CD8-positive, alpha-beta memory T cell (primary cell): Measurements from ENCODE around the gene SPTBN4. TPM values are rescaled to one million over a fixed set of nuclear protein-coding genes. Genes with fewer than 3 reads are reported as not detected.
"Not testable (repeated sequence)": the region's sequence is repeated elsewhere in the genome, so short reads cannot be mapped to it uniquely, and the experiment has no call there.

ENCODE experiments used
- CTCF ChIA-PET: fragments of 350-600 bp; sonication (Branson Sonifier 250); formaldehyde crosslinking; loops from one replicate; lab custom pipeline; 2021; ENCODE audit warnings: antibody characterized with exemption; lab: Charles Lee
- POLR2A ChIA-PET: fragments of 350-600 bp; sonication (Branson Sonifier 250); formaldehyde crosslinking; loops from one replicate; lab custom pipeline; 2021; ENCODE audit warnings: antibody characterized with exemption; lab: Charles Lee
- DNase-seq, 5 donors: peaks; one replicate each; pipeline versions ENCODE4 v3.0.0 to v3.0.0-alpha.2; 2020 to 2022; ENCODE audit warnings: mixed read lengths in 1 of 5
- H3K27ac ChIP-seq: one replicate; pipeline ENCODE4 v1.7.0; 2013; ENCODE audit warnings: low read depth, mild to moderate bottlenecking, low read length, moderate library complexity
- H3K27me3 ChIP-seq: 2 replicates; pipeline ENCODE4 v1.7.0; 2013; ENCODE audit warnings: low read length, mild to moderate bottlenecking; ENCODE audit not compliant: insufficient read depth, poor library complexity, severe bottlenecking
- H3K36me3 ChIP-seq: 2 replicates; pipeline ENCODE4 v1.7.0; 2013; ENCODE audit warnings: mild to moderate bottlenecking, low read length, moderate library complexity; ENCODE audit not compliant: insufficient read depth
- H3K4me1 ChIP-seq: 2 replicates; pipeline ENCODE4 v1.7.0; 2013; ENCODE audit warnings: mild to moderate bottlenecking, low read length, moderate library complexity; ENCODE audit not compliant: insufficient read depth
- H3K4me3 ChIP-seq: 2 replicates; pipeline ENCODE4 v1.7.0; 2013; ENCODE audit warnings: mild to moderate bottlenecking, low read length
- H3K9me3 ChIP-seq: 2 replicates; pipeline ENCODE4 v1.7.0; 2013; ENCODE audit warnings: mild to moderate bottlenecking, low read length
- H3K27ac Mint-ChIP-seq, 8 donors: one replicate each; pipeline ENCODE4 v1.8.0; 2020 to 2021; ENCODE audit warnings: mixed read lengths in 8 of 8, mild to moderate bottlenecking in 6 of 8, inconsistent platforms in 3 of 8, moderate library complexity in 3 of 8
- H3K27me3 Mint-ChIP-seq, 2 donors: one replicate each; pipeline ENCODE4 v1.8.0; 2020 to 2021; ENCODE audit warnings: mixed read lengths in 2 of 2, mild to moderate bottlenecking in 1 of 2, moderate library complexity in 1 of 2
- H3K36me3 Mint-ChIP-seq, 3 donors: one replicate each; pipeline ENCODE4 v1.8.0; 2020 to 2021; ENCODE audit warnings: mixed read lengths in 3 of 3, inconsistent platforms in 1 of 3, mild to moderate bottlenecking in 1 of 3
- H3K4me1 Mint-ChIP-seq, 3 donors: one replicate each; pipeline ENCODE4 v1.8.0; 2020 to 2021; ENCODE audit warnings: mixed read lengths in 3 of 3, inconsistent platforms in 1 of 3, mild to moderate bottlenecking in 1 of 3
- H3K4me3 Mint-ChIP-seq, 7 donors: one replicate each; pipeline ENCODE4 v1.8.0; 2020 to 2021; ENCODE audit warnings: mixed read lengths in 7 of 7, mild to moderate bottlenecking in 6 of 7, moderate library complexity in 4 of 7, inconsistent platforms in 2 of 7
- H3K9me3 Mint-ChIP-seq, 5 donors: one replicate each; pipeline ENCODE4 v1.8.0; 2020 to 2022; ENCODE audit warnings: mixed read lengths in 5 of 5, mild to moderate bottlenecking in 3 of 5, moderate library complexity in 2 of 5, inconsistent platforms in 1 of 5
- polyA plus RNA-seq: library from polyadenylated mRNA; unstranded; fragments of 300-500 nt; fragmentation: Illumina TruSeq; gene quantifications from one replicate; pipeline ENCODE4 v1.2.3, GENCODE V29; 2021
- total RNA-seq, 2 experiments: library from RNA; stranded (reverse); gene quantifications; one replicate each; pipeline ENCODE4 v1.2.3, GENCODE V29; 2021

The SPTBN4 gene
- total and polyA plus RNA-seq, 3 experiments from 2014 or later: 0.49 to 1.2 TPM; not detected in 1

- no peak for DNase-seq
- Histone ChIP-seq H3K27me3 (no peaks in the 10 kb centered on the region), H3K36me3 (no peaks in the 10 kb centered on the region), H3K4me3 (no peak overlapping the region), H3K4me1 (no peaks in the 10 kb centered on the region), H3K9me3 (no peaks in the 10 kb centered on the region), H3K27ac (no peak overlapping the region)
- ChIA-PET POLR2A (no interaction called here), CTCF (no interaction called here)
- no peak overlapping the region for H3K27ac Mint-ChIP-seq
- peaks cover 12 to 15% of the 10 kb centered on the region in 2 donors for H3K27me3 Mint-ChIP-seq
- no peaks in the 10 kb centered on the region for H3K36me3 Mint-ChIP-seq
- peaks cover 0 to 2% (median 0%) of the 10 kb centered on the region in 5 donors for H3K9me3 Mint-ChIP-seq
- no peak overlapping the region for H3K4me3 Mint-ChIP-seq
- H3K4me1 Mint-ChIP-seq: peaks cover 0 to 7% (median 2%) of the 10 kb centered on the region in 3 donors
These were observed 25.5 kb downstream of the SPTBN4 start for GRCh38 chr19:40492274-40492673.

GRCh38 chr19:40493778-40494177, 27.0 kb downstream of the SPTBN4 start:
- Mint-ChIP-seq H3K4me1 (no peaks in the 10 kb centered on the region), H3K9me3 (peaks cover 0 to 2% (median 0%) of the 10 kb centered on the region in 5 donors), H3K36me3 (no peaks in the 10 kb centered on the region), H3K27ac (no peak overlapping the region), H3K27me3 (peaks cover 6 to 9% of the 10 kb centered on the region in 2 donors), H3K4me3 (no peak overlapping the region)
- POLR2A ChIA-PET: no interaction called here
- no peak overlapping the region for H3K4me3 ChIP-seq
- H3K9me3 ChIP-seq: no peaks in the 10 kb centered on the region
- no peaks in the 10 kb centered on the region for H3K36me3 ChIP-seq
- CTCF ChIA-PET: no interaction called here
- no peak for DNase-seq
- no peaks in the 10 kb centered on the region for H3K27me3 ChIP-seq
- no peak overlapping the region for H3K27ac ChIP-seq
- H3K4me1 ChIP-seq: no peaks in the 10 kb centered on the region

GRCh38 chr19:40494191-40494838, 27.5 kb downstream of the SPTBN4 start:
- H3K9me3 ChIP-seq: no peaks in the 10 kb centered on the region
- no peak overlapping the region for H3K27ac ChIP-seq
- ChIA-PET CTCF (no interaction called here), POLR2A (no interaction called here)
- no peak for DNase-seq
- H3K36me3 Mint-ChIP-seq: no peaks in the 10 kb centered on the region
- peak overlapping the region in 1 of 8 donors; percentile 12 for H3K27ac Mint-ChIP-seq
- no peaks in the 10 kb centered on the region for H3K36me3 ChIP-seq
- H3K4me1 ChIP-seq: no peaks in the 10 kb centered on the region
- peaks cover 6 to 9% of the 10 kb centered on the region in 2 donors for H3K27me3 Mint-ChIP-seq
- no peak overlapping the region for H3K4me3 Mint-ChIP-seq
- H3K9me3 Mint-ChIP-seq: peaks cover 0 to 2% (median 0%) of the 10 kb centered on the region in 5 donors
- no peaks in the 10 kb centered on the region for H3K4me1 Mint-ChIP-seq
- H3K27me3 ChIP-seq: no peaks in the 10 kb centered on the region
- H3K4me3 ChIP-seq: no peak overlapping the region

- H3K4me1 Mint-ChIP-seq: no peaks in the 10 kb centered on the region
- Histone ChIP-seq H3K27ac (no peak overlapping the region), H3K36me3 (no peaks in the 10 kb centered on the region), H3K4me1 (no peaks in the 10 kb centered on the region), H3K4me3 (no peak overlapping the region), H3K27me3 (no peaks in the 10 kb centered on the region), H3K9me3 (no peaks in the 10 kb centered on the region)
- H3K9me3 Mint-ChIP-seq: peaks cover 0 to 2% (median 0%) of the 10 kb centered on the region in 5 donors
- CTCF ChIA-PET: no interaction called here
- peaks cover 9 to 22% of the 10 kb centered on the region in 2 donors for H3K27me3 Mint-ChIP-seq
- no peak overlapping the region for H3K4me3 Mint-ChIP-seq
- POLR2A ChIA-PET: no interaction called here
- H3K36me3 Mint-ChIP-seq: peaks cover 0 to 2% (median 0%) of the 10 kb centered on the region in 3 donors
- no peak for DNase-seq
- no peak overlapping the region for H3K27ac Mint-ChIP-seq
These were observed 30.4 kb downstream of the SPTBN4 start for GRCh38 chr19:40497214-40497613.

GRCh38 chr19:40499320-40499719, 32.5 kb downstream of the SPTBN4 start:
- CTCF ChIA-PET: interaction anchor here (1.3 kb wide), 1 partner anchor 42 kb away, joined by 4 read pairs; no protein-coding TSS in a partner anchor
- peaks cover 16 to 36% of the 10 kb centered on the region in 2 donors for H3K27me3 Mint-ChIP-seq

GRCh38 chr19:40500678-40501530, 34.1 kb downstream of the SPTBN4 start:
- H3K4me1 ChIP-seq, POLR2A ChIA-PET, H3K27ac ChIP-seq, H3K4me3 ChIP-seq, H3K27ac Mint-ChIP-seq, H3K36me3 Mint-ChIP-seq, H3K9me3 Mint-ChIP-seq, H3K36me3 ChIP-seq, H3K9me3 ChIP-seq, H3K4me1 Mint-ChIP-seq, H3K4me3 Mint-ChIP-seq, H3K27me3 ChIP-seq, DNase-seq: not testable (repeated sequence)
- CTCF ChIA-PET: interaction anchor here (0.9 to 1.1 kb wide), 3 partner anchors 23 to 361 kb away, joined by 3 read pairs; no protein-coding TSS in a partner anchor
- H3K27me3 Mint-ChIP-seq: peaks cover 19 to 38% of the 10 kb centered on the region in 2 donors

More at GRCh38 chr19:40499320-40499719, 32.5 kb downstream of the SPTBN4 start:
- no peak for DNase-seq
- Histone ChIP-seq H3K27ac (no peak overlapping the region), H3K36me3 (no peaks in the 10 kb centered on the region), H3K4me3 (no peak overlapping the region), H3K9me3 (no peaks in the 10 kb centered on the region), H3K27me3 (no peaks in the 10 kb centered on the region), H3K4me1 (no peaks in the 10 kb centered on the region)
- H3K4me3 Mint-ChIP-seq: no peak overlapping the region
- POLR2A ChIA-PET: interaction anchor here (0.7 kb wide), 1 partner anchor 1587 kb away, joined by 3 read pairs; the partner anchor contains the start of gene CCER2
- H3K9me3 Mint-ChIP-seq: peaks cover 0 to 2% (median 0%) of the 10 kb centered on the region in 5 donors
- H3K4me1 Mint-ChIP-seq: no peaks in the 10 kb centered on the region
- peaks cover 0 to 2% (median 0%) of the 10 kb centered on the region in 3 donors for H3K36me3 Mint-ChIP-seq
- no peak overlapping the region for H3K27ac Mint-ChIP-seq

GRCh38 chr19:40501599-40501998, 34.8 kb downstream of the SPTBN4 start:
- Mint-ChIP-seq H3K27ac (no peak overlapping the region), H3K27me3 (peaks cover 21 to 43% of the 10 kb centered on the region in 2 donors), H3K4me3 (no peak overlapping the region), H3K36me3 (peaks cover 0 to 2% (median 0%) of the 10 kb centered on the region in 3 donors), H3K9me3 (no peaks in the 10 kb centered on the region), H3K4me1 (peaks cover 0 to 4% (median 0%) of the 10 kb centered on the region in 3 donors)
- POLR2A ChIA-PET: no interaction called here
- no peaks in the 10 kb centered on the region for H3K27me3 ChIP-seq
- no peak for DNase-seq
- no peaks in the 10 kb centered on the region for H3K4me1 ChIP-seq
- no peaks in the 10 kb centered on the region for H3K9me3 ChIP-seq
- CTCF ChIA-PET: no interaction called here
- H3K36me3 ChIP-seq: no peaks in the 10 kb centered on the region
- H3K27ac ChIP-seq: no peak overlapping the region
- H3K4me3 ChIP-seq: no peak overlapping the region

GRCh38 chr19:40502081-40502480, 35.3 kb downstream of the SPTBN4 start:
- H3K4me1 ChIP-seq: no peaks in the 10 kb centered on the region
- H3K27ac ChIP-seq: no peak overlapping the region
- H3K27me3 ChIP-seq: no peaks in the 10 kb centered on the region
- no peak overlapping the region for H3K4me3 Mint-ChIP-seq
- H3K4me1 Mint-ChIP-seq: peaks cover 0 to 4% (median 0%) of the 10 kb centered on the region in 3 donors
- no peaks in the 10 kb centered on the region for H3K9me3 Mint-ChIP-seq
- ChIA-PET CTCF (no interaction called here), POLR2A (no interaction called here)
- no peak overlapping the region for H3K27ac Mint-ChIP-seq
- DNase-seq: no peak
- no peaks in the 10 kb centered on the region for H3K36me3 ChIP-seq
- peaks cover 21 to 43% of the 10 kb centered on the region in 2 donors for H3K27me3 Mint-ChIP-seq
- H3K9me3 ChIP-seq: no peaks in the 10 kb centered on the region
- no peak overlapping the region for H3K4me3 ChIP-seq
- peaks cover 0 to 2% (median 0%) of the 10 kb centered on the region in 3 donors for H3K36me3 Mint-ChIP-seq
